Testis (tissue), 2 donors: ENCODE measurements around the gene MET.

ENCODE experiments used
- POLR2A ChIP-seq: fragments of 450-650 bp; IDR thresholded peaks from one replicate; pipeline ENCODE4 v1.6.1; 2017; ENCODE audit warnings: antibody characterized with exemption, mild to moderate bottlenecking, moderate library complexity
- TF ChIP-seq, protein P1 (sequence below), 3 experiments: fragments of 450-650 bp in 2 of 3; fragments of 200-600 bp in 1 of 3; sonication (generic) in 1 of 3; IDR thresholded peaks; one replicate each; pipeline ENCODE4 v1.5.1; 2016 to 2019; ENCODE audit warnings: antibody characterized with exemption in 3 of 3, mild to moderate bottlenecking in 2 of 3, moderate library complexity in 1 of 3

DNA sequence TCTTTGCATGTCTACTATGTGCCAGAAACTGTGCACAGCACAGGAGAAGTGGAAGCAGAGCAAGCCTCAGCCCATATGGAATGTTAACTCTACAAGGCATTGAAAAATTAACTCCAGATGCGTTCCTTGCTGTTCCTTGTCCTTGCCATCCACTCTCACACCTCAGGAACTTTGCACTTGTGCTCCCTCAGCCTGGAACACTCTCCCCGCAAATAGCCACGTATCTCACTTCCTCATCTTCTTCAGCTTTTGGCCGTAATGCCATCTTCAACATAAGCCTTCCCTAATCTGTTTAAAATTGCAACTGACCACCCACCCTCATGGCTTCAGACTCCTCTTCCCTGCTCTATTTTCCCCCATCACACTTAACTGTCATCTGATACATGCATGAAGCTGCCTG, 107.2 kb downstream of the MET start:
- TF ChIP-seq, protein P1, sequence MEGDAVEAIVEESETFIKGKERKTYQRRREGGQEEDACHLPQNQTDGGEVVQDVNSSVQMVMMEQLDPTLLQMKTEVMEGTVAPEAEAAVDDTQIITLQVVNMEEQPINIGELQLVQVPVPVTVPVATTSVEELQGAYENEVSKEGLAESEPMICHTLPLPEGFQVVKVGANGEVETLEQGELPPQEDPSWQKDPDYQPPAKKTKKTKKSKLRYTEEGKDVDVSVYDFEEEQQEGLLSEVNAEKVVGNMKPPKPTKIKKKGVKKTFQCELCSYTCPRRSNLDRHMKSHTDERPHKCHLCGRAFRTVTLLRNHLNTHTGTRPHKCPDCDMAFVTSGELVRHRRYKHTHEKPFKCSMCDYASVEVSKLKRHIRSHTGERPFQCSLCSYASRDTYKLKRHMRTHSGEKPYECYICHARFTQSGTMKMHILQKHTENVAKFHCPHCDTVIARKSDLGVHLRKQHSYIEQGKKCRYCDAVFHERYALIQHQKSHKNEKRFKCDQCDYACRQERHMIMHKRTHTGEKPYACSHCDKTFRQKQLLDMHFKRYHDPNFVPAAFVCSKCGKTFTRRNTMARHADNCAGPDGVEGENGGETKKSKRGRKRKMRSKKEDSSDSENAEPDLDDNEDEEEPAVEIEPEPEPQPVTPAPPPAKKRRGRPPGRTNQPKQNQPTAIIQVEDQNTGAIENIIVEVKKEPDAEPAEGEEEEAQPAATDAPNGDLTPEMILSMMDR (IDR thresholded peaks at IDR 0.05), result no peak
- no peak for TF ChIP-seq POLR2A
